ENCODE measurements around the gene KRTAP5-3.
"Not testable (repeated sequence)": the region's sequence is repeated elsewhere in the genome, so short reads cannot be mapped to it uniquely, and the experiment has no call there.

KRTAP5-3 gene

DNA sequence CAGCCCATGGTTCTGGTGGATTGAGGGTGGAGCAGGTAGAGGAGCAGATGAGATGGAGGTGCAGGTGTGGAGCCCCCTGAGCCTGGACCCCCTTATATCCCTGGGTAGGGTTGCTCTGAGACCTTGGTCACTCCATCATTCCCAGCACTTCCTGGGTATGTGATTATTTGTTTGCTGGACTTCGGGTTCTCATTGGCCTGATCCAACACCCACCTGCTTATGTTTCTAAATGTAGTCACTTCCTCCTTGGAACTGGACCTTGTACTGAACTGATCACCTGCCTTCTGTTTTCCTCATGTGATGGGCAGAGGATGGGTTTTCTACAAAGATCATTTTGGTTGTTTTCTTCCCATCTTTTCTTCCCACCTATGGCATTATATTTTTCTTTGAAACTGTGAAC, 13.8 kb upstream of the KRTAP5-3 start, which contains the start of gene KRTAP5-4:
KRTAP5-4 (minus strand) TSS at position 53 of the 400 bp plus-strand sequence; CDS start at position 8, 45 bp downstream.
- intact Hi-C loops (cut with micrococcal nuclease): no loop called here
- Mint-ChIP-seq H3K9me3 (no peaks in the 10 kb centered on the region), H3K4me1 (ENCODE audit: low read depth) (peaks cover 5% of the 10 kb centered on the region), H3K27me3 (peaks cover 44% of the 10 kb centered on the region), H3K4me3 (no peak within 1 kb of the TSS), H3K27ac (no peak within 1 kb of the TSS), H3K36me3 (ENCODE audit: low read depth) (no peaks in the 10 kb centered on the region)

DNA sequence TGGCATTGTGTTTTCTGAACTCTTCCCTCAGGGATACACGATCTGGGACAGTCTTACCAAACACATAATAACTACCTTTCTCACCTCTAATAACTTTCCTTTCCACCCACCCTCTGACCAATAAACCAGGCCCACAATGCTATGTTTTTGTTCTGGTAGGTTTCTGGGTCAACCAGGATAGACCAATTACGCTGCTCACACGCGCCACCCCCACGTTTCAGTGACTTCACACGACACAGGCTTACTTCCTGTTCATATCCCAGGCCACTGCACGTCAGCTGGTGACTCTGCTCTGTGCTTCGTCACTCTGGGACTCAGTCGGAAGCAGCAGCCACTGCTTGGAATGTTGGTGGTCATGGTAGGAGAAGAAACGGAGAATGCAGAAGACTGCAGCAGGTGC, 11.2 kb upstream of the KRTAP5-3 start:
- Mint-ChIP-seq H3K9me3 (no peaks in the 10 kb centered on the region), H3K4me1 (ENCODE audit: low read depth) (peaks cover 5% of the 10 kb centered on the region), H3K27me3 (peaks cover 46% of the 10 kb centered on the region), H3K36me3 (ENCODE audit: low read depth) (no peaks in the 10 kb centered on the region), H3K27ac (no peak overlapping the region), H3K4me3 (no peak overlapping the region)
- intact Hi-C loops (cut with micrococcal nuclease): no loop called here

DNA sequence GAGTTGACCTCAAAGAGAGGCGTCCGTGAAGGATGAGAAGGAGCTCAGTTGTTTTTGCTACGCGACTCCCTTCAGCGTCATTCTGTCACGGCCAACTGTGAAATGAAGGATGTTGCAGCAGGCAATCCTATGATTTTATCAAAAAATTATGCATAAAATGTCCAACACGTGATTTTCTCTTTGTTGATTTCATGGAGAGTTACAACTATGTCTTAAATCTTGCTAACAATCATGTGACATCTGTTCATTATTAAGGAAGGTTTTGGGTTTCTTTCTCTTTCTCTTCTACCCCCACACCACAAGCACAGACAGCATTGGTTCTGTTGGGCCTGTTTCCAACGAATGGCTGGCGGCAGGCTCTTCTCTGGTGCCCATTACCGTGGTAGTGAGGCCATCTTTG, 10.0 kb upstream of the KRTAP5-3 start:
- Mint-ChIP-seq H3K4me3 (no peak overlapping the region), H3K9me3 (no peaks in the 10 kb centered on the region), H3K27ac (no peak overlapping the region), H3K27me3 (peaks cover 40% of the 10 kb centered on the region), H3K36me3 (ENCODE audit: low read depth) (no peaks in the 10 kb centered on the region), H3K4me1 (ENCODE audit: low read depth) (peaks cover 5% of the 10 kb centered on the region)
- intact Hi-C loops (cut with micrococcal nuclease): no loop called here

DNA sequence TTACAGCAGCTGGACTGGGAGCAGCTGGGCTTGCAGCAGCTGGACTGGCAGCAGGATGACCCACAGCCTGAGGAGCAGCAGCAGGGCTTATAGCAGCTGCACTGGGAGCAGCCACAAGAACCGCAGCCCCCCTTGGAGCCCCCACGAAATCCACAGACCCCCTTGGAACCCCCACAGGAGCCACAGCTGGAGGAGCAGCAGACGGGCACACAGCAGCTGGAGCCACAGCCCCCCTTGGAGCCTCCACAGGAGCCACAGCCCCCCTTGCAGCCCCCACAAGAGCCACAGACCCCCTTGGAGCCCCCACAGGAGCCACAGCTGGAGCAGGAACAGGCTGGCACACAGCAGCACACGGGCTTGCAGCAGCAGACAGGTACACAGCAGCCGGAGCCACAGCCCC, 362 bp downstream of the KRTAP5-3 start:
- H3K9me3 Mint-ChIP-seq; H3K4me1 Mint-ChIP-seq (ENCODE audit: low read depth); intact Hi-C loops (cut with micrococcal nuclease); H3K27ac Mint-ChIP-seq; H3K36me3 Mint-ChIP-seq (ENCODE audit: low read depth); H3K4me3 Mint-ChIP-seq: not testable (repeated sequence)
- peaks cover 34% of the 10 kb centered on the region for H3K27me3 Mint-ChIP-seq

DNA sequence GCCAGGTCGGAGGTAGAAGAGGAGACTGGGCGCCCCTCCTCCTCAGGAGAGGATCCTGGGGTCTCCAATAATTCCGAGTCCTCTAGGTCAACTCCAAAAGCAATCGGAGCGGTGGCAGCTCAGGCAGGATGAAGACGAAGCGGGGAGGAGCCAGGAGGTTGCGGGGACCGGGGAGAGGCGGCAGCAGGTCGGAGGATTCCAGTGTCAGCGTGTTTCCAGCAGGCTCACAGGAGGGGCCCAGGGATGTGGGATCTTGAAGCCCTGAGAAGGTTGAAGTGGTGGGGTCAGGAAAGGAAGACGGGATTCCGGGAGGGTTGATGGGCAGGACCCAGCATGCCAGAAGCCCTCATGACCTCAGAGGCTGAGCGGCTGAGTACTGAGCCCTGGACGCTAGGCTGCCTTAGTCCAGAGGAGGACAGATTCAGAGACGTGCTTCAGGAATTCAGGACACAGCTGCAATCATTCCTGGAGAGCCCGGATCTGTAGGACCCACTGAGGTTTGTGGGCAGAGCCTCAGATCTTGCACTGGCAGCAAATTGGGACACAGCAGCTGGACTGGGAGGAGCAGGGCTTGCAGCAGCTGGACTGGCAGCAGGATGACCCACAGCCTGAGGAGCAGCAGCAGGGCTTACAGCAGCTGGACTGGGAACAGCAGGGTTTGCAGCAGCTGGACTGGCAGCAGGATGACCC, 962 bp downstream of the KRTAP5-3 start:
- H3K4me3 Mint-ChIP-seq; H3K4me1 Mint-ChIP-seq (ENCODE audit: low read depth); intact Hi-C loops (cut with micrococcal nuclease); H3K9me3 Mint-ChIP-seq; H3K27ac Mint-ChIP-seq; H3K36me3 Mint-ChIP-seq (ENCODE audit: low read depth): not testable (repeated sequence)
- H3K27me3 Mint-ChIP-seq: peaks cover 37% of the 10 kb centered on the region

DNA sequence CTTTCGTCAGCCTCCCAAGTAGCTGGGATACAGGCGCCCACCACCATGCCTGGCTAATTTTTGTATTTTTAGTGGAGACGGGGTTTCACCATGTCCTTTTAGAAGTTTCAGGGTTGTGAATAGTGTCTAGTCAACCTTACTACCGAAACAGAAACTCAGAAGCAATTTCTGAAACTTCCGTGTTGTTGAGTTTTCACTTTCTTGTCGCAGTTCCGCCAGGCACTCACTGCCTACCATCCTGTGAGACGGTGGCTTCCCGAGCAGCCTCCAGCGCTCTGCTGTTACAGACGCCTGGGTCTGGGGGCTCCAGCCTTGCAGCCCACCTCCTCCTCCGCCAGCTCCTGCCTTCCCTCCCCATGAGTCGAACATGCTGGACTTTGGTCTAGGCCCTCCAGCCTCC, 2.3 kb downstream of the KRTAP5-3 start:
- H3K27ac Mint-ChIP-seq; H3K4me1 Mint-ChIP-seq (ENCODE audit: low read depth); H3K4me3 Mint-ChIP-seq; H3K36me3 Mint-ChIP-seq (ENCODE audit: low read depth); intact Hi-C loops (cut with micrococcal nuclease); H3K9me3 Mint-ChIP-seq: not testable (repeated sequence)
- H3K27me3 Mint-ChIP-seq: peaks cover 37% of the 10 kb centered on the region

DNA sequence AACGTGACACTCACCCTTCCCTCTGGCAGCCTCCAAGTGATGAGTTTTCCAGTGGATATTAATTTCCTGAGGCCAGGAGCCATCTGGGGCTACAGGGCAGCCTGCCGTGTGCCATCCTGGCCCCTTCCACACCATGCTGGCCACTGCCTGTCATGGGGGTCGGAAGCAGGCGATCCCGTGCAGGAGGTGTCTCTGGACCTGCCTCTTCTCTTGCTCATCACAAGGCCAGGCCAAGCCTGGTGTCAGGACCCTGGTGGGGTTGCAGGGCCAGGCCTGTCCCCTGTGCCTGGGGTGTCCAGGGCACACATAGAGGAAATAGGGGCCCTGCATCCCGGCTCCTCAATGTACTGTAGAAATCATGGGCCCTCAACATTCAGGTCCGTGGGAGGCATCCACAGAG, 3.6 kb downstream of the KRTAP5-3 start:
- Mint-ChIP-seq H3K36me3 (ENCODE audit: low read depth) (no peaks in the 10 kb centered on the region), H3K4me3 (no peak overlapping the region), H3K4me1 (ENCODE audit: low read depth) (no peaks in the 10 kb centered on the region), H3K9me3 (no peaks in the 10 kb centered on the region), H3K27me3 (peaks cover 47% of the 10 kb centered on the region), H3K27ac (no peak overlapping the region)
- intact Hi-C loops (cut with micrococcal nuclease): no loop called here

DNA sequence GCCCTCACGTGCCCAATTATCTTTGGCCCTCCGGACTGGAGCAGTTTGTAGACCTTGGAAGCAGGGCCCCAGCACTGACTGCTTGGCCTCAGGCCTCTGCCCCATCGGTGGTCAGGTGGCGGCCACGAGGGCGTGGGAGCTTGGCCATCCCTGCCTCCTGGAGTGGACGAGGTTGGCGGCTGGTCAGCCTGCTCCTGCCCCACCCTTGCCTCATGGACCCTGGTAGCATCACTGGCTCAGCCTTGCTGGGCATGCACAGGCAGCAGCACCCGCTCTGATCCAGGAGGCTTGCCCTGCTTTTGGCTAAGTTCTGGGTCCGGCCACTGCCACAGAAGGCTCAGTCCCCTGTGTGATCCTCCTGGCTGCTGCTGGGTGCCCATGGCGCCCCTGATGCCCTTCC, 4.1 kb downstream of the KRTAP5-3 start:
- H3K9me3 Mint-ChIP-seq: no peaks in the 10 kb centered on the region
- no peaks in the 10 kb centered on the region for H3K4me1 Mint-ChIP-seq (ENCODE audit: low read depth)
- H3K27ac Mint-ChIP-seq: no peak overlapping the region
- H3K27me3 Mint-ChIP-seq: peaks cover 47% of the 10 kb centered on the region
- no peaks in the 10 kb centered on the region for H3K36me3 Mint-ChIP-seq (ENCODE audit: low read depth)
- H3K4me3 Mint-ChIP-seq: no peak overlapping the region
- intact Hi-C loops (cut with micrococcal nuclease): no loop called here

DNA sequence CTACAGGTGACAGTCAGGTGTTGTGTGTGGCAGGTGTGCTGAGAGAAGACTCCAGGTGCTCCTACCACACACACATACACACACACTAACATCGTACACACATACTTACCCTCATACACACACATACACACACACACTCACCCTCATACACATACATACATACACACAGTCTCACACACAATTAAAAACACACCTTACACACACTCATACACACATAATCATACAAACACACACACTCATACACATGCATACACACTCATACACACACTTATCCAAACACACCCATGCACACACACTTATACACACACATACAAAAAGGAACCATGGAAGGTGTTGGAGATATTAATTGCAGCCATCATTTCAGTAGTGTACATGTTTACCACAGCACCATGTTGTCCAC, 4.6 kb downstream of the KRTAP5-3 start:
- H3K9me3 Mint-ChIP-seq: no peaks in the 10 kb centered on the region
- H3K36me3 Mint-ChIP-seq (ENCODE audit: low read depth): no peaks in the 10 kb centered on the region
- no peaks in the 10 kb centered on the region for H3K4me1 Mint-ChIP-seq (ENCODE audit: low read depth)
- H3K27me3 Mint-ChIP-seq: peaks cover 51% of the 10 kb centered on the region
- H3K27ac Mint-ChIP-seq: no peak overlapping the region
- no peak overlapping the region for H3K4me3 Mint-ChIP-seq
- intact Hi-C loops (cut with micrococcal nuclease): no loop called here

DNA sequence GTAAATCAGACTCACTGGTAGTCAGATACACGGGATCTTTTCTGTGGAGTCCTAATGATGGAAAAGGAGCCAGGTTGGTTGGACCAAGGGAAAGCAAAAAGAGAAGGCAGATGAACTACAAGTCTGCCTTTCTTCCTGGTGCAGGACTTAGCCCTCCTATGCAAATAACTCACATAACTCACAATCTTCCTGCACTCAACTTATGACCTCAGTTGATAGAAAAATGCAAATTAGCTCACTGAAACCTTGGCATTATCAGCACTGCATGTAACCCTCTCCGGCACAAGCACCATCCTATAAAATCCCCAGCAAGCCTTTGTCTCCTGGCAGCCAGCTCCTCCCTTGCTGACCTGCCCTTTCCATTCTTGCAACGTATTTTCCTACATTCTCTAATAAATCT, 6.6 kb downstream of the KRTAP5-3 start:
- H3K9me3 Mint-ChIP-seq; H3K4me1 Mint-ChIP-seq (ENCODE audit: low read depth); H3K27ac Mint-ChIP-seq; intact Hi-C loops (cut with micrococcal nuclease); H3K36me3 Mint-ChIP-seq (ENCODE audit: low read depth); H3K4me3 Mint-ChIP-seq: not testable (repeated sequence)
- peaks cover 52% of the 10 kb centered on the region for H3K27me3 Mint-ChIP-seq

DNA sequence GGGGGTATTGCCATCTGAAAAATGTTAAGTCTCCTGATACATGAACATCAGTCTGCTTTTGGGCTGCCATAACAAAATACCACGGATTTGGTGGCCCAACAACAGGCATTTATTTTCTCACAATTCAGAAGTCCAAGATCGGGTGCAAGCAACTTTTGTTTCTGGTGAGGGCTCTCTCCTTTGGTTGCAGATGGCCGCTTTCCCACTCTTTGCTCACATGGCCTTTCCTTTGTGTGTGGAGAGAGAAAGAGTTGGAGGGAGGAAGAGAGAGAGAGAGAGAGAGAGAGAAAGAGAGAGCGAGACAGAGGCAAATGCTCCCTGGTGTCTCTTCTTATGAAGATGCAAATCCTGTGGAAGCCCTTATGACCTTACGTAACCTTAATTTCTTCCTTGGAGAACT, 7.6 kb downstream of the KRTAP5-3 start:
- peaks cover 57% of the 10 kb centered on the region for H3K27me3 Mint-ChIP-seq
- no peaks in the 10 kb centered on the region for H3K9me3 Mint-ChIP-seq
- H3K4me3 Mint-ChIP-seq: no peak overlapping the region
- intact Hi-C loops (cut with micrococcal nuclease): no loop called here
- H3K27ac Mint-ChIP-seq: no peak overlapping the region
- no peaks in the 10 kb centered on the region for H3K36me3 Mint-ChIP-seq (ENCODE audit: low read depth)
- no peaks in the 10 kb centered on the region for H3K4me1 Mint-ChIP-seq (ENCODE audit: low read depth)

DNA sequence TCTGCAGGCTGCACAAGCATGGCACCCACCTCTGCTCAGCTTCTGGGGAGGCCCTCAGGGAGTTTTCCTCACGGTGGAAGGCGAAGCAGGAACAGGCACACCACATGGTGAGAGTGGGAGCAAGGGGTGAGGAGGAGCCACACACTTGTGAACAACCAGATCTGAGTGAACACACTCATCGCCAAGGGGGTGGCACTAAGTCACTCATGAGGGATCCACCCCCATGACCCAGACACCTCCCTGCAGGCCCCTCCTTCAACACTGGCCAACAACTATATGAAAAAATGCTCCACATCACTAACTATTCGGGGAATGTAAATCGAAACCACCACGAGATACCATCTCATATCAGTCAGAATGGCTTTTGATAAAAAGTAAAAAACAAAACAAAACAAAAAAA, 9.4 kb downstream of the KRTAP5-3 start:
- H3K27ac Mint-ChIP-seq: no peak overlapping the region
- H3K4me3 Mint-ChIP-seq: no peak overlapping the region
- H3K4me1 Mint-ChIP-seq (ENCODE audit: low read depth): no peaks in the 10 kb centered on the region
- H3K27me3 Mint-ChIP-seq: peaks cover 73% of the 10 kb centered on the region
- H3K9me3 Mint-ChIP-seq: no peaks in the 10 kb centered on the region
- intact Hi-C loops (cut with micrococcal nuclease): no loop called here
- no peaks in the 10 kb centered on the region for H3K36me3 Mint-ChIP-seq (ENCODE audit: low read depth)

DNA sequence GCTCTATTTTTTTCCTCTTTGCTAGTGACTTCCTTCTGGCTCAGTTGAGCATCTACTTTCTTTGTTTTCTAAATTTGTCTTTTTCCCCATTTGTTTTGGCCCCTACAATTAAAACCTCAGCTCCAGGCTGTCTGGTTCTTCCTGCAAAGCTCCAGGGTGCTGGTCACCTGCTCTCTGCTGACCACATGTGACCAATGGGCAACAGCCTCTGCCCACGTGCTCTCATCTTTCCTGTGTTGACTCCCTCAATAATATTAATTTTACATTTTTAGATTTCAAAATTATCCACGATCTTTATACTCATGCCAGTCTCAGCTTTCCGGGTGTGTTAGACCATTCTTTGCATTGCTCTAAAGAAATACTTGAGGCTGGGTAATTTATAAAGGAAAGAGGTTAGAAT, 9.9 kb downstream of the KRTAP5-3 start:
- H3K9me3 Mint-ChIP-seq; H3K36me3 Mint-ChIP-seq (ENCODE audit: low read depth); H3K27ac Mint-ChIP-seq; H3K4me1 Mint-ChIP-seq (ENCODE audit: low read depth); H3K4me3 Mint-ChIP-seq; intact Hi-C loops (cut with micrococcal nuclease): not testable (repeated sequence)
- H3K27me3 Mint-ChIP-seq: peaks cover 75% of the 10 kb centered on the region

DNA sequence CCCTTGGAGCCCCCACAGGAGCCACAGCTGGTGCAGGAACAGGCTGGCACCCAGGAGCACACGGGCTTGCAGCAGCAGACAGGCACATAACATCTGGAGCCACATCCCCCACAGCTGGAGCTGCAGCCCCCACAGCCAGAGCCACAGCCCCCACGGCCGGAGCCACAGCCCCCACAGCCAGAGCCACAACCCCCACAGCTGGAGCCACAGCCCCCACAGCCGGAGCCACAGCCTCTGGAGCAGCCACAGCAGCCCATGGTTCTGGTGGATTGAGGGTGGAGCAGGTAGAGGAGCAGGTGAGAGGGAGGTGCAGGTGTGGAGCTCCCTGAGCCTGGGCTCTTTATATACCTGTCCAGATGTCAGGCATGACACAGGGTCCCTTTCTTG, 10.3 kb downstream of the KRTAP5-3 start, which contains the start of gene KRTAP5-2:
KRTAP5-2 (minus strand) TSS at position 301 of the 387 bp plus-strand sequence; CDS start at position 257, 44 bp downstream.
- no peaks in the 10 kb centered on the region for H3K4me1 Mint-ChIP-seq (ENCODE audit: low read depth)
- H3K4me3 Mint-ChIP-seq: no peak within 1 kb of the TSS
- no peak within 1 kb of the TSS for H3K27ac Mint-ChIP-seq
- intact Hi-C loops (cut with micrococcal nuclease): no loop called here
- H3K27me3 Mint-ChIP-seq: peaks cover 76% of the 10 kb centered on the region
- no peaks in the 10 kb centered on the region for H3K9me3 Mint-ChIP-seq
- no peaks in the 10 kb centered on the region for H3K36me3 Mint-ChIP-seq (ENCODE audit: low read depth)

DNA sequence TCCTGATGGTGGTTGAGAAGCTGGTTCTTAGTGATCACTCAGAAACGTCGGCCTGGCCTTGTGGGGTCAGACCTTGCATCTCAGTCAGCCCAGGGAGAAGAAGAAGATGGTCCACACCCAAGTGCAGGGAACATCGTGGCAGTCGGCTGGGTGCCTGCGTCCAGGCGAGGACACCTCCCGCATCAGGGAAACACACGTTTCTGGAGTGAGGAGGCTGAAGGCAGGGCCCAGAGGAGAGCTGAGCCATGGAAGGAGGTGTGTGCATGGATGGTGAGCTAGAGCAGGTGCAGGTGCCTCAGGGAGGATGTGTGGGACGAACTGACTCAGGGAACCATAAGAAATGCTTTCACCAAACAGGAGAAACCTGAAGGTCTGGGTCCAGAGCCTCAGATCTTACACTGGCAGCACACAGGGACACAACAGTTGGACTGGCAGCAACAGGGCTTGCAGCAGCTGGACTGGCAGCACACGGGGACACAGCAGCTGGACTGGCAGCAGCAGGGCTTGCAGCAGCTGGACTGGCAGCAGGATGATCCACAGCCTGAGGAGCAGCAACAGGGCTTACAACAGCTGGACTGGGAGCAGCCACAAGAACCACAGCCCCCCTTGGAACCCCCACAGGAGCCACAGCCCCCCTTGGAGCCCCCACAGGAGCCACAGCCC, 10.8 kb downstream of the KRTAP5-3 start:
- Mint-ChIP-seq H3K27me3 (peaks cover 80% of the 10 kb centered on the region), H3K9me3 (no peaks in the 10 kb centered on the region), H3K4me1 (ENCODE audit: low read depth) (no peaks in the 10 kb centered on the region), H3K36me3 (ENCODE audit: low read depth) (no peaks in the 10 kb centered on the region), H3K4me3 (no peak overlapping the region), H3K27ac (no peak overlapping the region)
- intact Hi-C loops (cut with micrococcal nuclease): no loop called here

All from dendritic cell treated with granulocyte-macrophage colony-stimulating factor and Interleukin-4, amounts not matched to agents 40 ng/mL and 50 ng/mL, for 4 days (primary cell).